LNCAP (cell line): ENCODE data around the gene DMXL1.

Experiments
- CTCF ChIP-seq: fragments of 450-650 bp; IDR thresholded peaks from 2 replicates; pipeline ENCODE4 v1.5.1; 2017; ENCODE audit warnings: mild to moderate bottlenecking

Gene DMXL1

GRCh38 chr5:119055294-119055693 lies 15.6 kb upstream of the DMXL1 start:
- no peak for TF ChIP-seq CTCF

DNA sequence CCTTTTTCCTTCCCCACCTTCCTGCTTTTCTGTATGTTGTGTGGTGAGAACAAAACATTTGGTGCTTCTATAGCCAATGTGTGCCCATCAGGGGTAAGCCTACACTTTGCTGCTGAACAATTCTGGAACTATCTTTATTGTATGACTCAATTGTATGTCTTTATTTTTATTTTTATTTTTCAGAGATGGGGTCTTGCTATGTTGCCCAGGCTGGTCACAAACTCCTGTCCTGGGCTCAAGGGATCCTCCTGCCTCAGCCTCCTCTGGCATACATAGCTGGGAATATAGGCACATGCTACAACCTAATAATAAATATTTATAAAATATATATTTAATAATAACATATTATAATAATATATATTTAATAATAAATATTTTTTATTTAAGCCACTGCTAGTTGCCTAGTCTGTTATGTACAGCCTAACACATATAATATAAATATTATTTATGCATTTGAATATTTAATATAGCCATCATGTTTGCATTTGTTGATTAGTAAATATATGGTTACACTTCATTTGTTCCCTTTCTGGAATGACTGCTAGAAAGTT lies 11.8 kb upstream of the DMXL1 start:
- no peak for TF ChIP-seq CTCF

DNA sequence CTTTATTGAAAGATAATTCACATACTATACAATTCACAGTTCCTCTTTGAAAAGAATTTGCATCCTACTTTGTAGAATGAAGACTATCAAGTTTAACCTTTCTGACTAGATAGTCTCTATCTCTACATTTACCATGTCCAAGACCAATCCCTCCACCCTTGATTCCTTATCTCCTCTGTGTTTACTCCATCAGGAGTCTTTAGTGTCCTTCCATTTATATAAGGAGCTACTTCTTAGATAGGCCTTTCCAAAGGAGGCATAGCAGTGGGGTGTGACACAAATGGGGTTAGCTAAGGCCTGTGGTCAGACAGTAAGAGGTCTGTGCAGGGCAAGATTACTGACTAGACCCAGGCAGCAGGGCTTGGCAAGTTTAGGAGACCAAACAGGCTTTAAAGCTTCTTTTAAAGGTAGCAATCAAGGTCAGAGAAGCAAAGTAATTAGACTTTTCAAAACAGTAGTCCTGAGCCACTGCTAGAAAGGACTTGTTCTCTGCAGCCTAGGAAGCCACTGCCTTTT lies 11.1 kb upstream of the DMXL1 start:
- TF ChIP-seq CTCF, result no peak

- TF ChIP-seq CTCF, result no peak
Observed at GRCh38 chr5:119063579-119064379, 7.1 kb upstream of the DMXL1 start.

DNA sequence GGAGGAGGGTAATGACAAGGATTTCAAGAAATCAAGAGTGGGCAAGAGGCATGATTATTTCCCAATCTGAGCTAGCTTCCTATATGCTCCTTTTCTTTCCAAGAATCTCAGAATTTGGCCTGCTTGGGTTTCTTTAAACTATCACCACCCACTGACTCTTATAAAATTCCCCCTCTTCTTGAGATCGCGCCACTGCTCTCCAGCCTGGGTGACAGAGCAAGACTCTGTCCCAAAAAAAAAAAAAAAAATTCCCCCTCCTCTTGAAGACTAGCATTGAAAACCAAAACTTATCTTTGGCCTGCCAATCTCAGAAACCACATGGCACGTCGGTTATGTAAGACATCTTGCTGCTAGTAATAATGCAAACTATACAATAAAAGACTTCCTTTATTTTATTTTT lies 3.4 kb upstream of the DMXL1 start:
- TF ChIP-seq CTCF, result no peak

DNA sequence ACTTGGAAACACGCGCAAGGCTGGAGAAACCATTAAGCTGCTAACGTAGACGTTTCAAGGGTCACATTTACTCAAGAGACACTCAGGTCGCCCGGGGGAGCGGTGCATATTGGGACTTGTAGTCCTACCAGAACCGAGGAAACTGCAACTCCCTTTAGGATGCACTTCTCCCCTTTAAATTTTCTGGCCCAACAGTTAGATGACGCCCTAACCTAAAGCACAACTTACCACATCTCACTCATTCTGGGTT lies 384 bp upstream of the DMXL1 start:
- TF ChIP-seq CTCF, result no peak

GRCh38 chr5:119071561-119071995 lies 691 bp downstream of the DMXL1 start:
- no peak for TF ChIP-seq CTCF
